GM12865 (cell line): ENCODE results near the gene SP3.
"Not testable (repeated sequence)": the region's sequence is repeated elsewhere in the genome, so short reads cannot be mapped to it uniquely, and the experiment has no call there.

Experiments
- DNase-seq: peaks from one replicate; pipeline ENCODE4 v3.0.0; 2010; ENCODE audit warnings: low read depth
- H3K4me3 ChIP-seq: 2 replicates; pipeline ENCODE4 v1.5.1; 2011; ENCODE audit warnings: mild to moderate bottlenecking, low read depth, low read length, control low read depth
- CTCF ChIP-seq: IDR thresholded peaks from 2 replicates; pipeline ENCODE4 v1.5.1; 2011; ENCODE audit warnings: low read length, control low read depth, low read depth, inconsistent platforms; ENCODE audit not compliant: insufficient read depth; ENCODE audit errors: missing control alignments

Gene SP3

GRCh38 chr2:173906626-173907025 lies 58.5 kb downstream of the SP3 start:
- DNase-seq = no peak
- H3K4me3 ChIP-seq = no peak overlapping the region
- no peak for TF ChIP-seq CTCF

- no peak for TF ChIP-seq CTCF
- DNase-seq = no peak
- no peak overlapping the region for H3K4me3 ChIP-seq
These were observed 61.4 kb downstream of the SP3 start for GRCh38 chr2:173903601-173904394.

- TF ChIP-seq CTCF = no peak
- peak overlapping the region; percentile 53 for H3K4me3 ChIP-seq
- peak; percentile 73 for DNase-seq
These were observed 66.2 kb downstream of the SP3 start for GRCh38 chr2:173898996-173899395.

- DNase-seq = peak; percentile 89
- peak overlapping the region; percentile 53 for H3K4me3 ChIP-seq
- no peak for TF ChIP-seq CTCF
These were observed 67.0 kb downstream of the SP3 start for GRCh38 chr2:173898178-173898668.

GRCh38 chr2:173896755-173897154 lies 68.4 kb downstream of the SP3 start:
- no peak for TF ChIP-seq CTCF
- H3K4me3 ChIP-seq = no peak overlapping the region
- no peak for DNase-seq

GRCh38 chr2:173892341-173892740 lies 72.8 kb downstream of the SP3 start:
- no peak for TF ChIP-seq CTCF
- no peak overlapping the region for H3K4me3 ChIP-seq
- DNase-seq = peak; percentile 21

- DNase-seq = no peak
- no peak for TF ChIP-seq CTCF
- H3K4me3 ChIP-seq = no peak overlapping the region
These were observed 73.7 kb downstream of the SP3 start for GRCh38 chr2:173891315-173892037.

GRCh38 chr2:173889464-173889863 lies 75.7 kb downstream of the SP3 start:
- DNase-seq, H3K4me3 ChIP-seq: not testable (repeated sequence)
